Effector CD4-positive, alpha-beta T cell (primary cell): ENCODE data around the gene SNCA.

ENCODE experiments used
- DNase-seq: peaks from one replicate; pipeline ENCODE4 v3.0.0-alpha.2; 2020

Gene SNCA

GRCh38 chr4:89813197-89813596 is 23.8 kb downstream of the SNCA start:
- DNase-seq = no peak

- no peak for DNase-seq
Measured at GRCh38 chr4:89807441-89808140, 29.4 kb downstream of the SNCA start.

- no peak for DNase-seq
Measured at GRCh38 chr4:89805297-89805696, 31.7 kb downstream of the SNCA start.

- no peak for DNase-seq
Measured at GRCh38 chr4:89803915-89804314, 33.0 kb downstream of the SNCA start.

GRCh38 chr4:89803036-89803435 is 33.9 kb downstream of the SNCA start:
- no peak for DNase-seq

DNA sequence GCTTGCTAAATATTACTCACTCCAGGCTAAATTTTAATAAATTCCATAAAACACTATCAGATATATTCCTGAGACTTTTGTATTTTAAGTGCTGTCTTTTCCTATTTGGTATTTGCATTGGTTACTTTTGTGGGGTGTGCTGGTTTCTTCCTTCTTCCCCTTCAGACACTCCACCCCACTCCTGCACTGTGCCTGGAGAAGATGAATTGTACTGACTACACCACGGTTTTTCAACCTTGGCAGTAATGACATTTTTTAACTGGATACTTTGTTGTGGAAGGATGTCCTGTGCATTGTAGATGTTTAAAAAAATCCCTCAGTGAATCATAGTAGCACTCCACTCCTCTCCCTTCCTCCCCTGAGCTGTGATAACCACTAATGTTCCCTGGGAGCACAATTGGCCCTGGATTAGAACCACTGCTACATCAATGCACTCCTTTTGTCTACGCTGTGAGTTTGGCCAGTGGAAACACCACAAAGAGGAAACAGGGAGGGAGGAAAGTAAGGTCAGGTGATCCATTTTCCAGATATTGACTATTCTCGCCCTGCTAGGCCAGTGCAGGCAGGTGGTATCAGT is 36.3 kb downstream of the SNCA start:
- no peak for DNase-seq

- no peak for DNase-seq
Measured at GRCh38 chr4:89800012-89800516, 36.9 kb downstream of the SNCA start.

- DNase-seq = no peak
Measured at GRCh38 chr4:89799071-89799470, 37.9 kb downstream of the SNCA start.

DNA sequence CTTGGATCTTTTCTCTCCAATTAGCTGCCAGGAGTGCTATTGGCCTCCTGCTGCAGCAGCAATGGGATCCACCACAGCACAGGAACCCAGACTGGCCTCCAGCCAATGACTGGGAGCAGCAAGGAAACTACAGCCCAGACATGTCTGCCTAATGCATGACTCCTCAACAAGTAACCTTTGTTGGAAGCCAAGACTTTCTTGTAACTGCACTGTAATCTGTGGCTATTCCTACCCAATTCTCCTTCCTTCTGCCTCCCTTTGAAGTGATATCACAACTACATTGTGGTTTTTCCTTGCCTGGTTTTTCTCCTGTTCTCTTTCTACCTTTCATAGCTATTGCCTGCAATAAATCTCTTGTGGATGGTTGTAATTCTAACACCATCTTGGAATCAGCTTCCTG is 39.8 kb downstream of the SNCA start:
- DNase-seq = no peak

DNA sequence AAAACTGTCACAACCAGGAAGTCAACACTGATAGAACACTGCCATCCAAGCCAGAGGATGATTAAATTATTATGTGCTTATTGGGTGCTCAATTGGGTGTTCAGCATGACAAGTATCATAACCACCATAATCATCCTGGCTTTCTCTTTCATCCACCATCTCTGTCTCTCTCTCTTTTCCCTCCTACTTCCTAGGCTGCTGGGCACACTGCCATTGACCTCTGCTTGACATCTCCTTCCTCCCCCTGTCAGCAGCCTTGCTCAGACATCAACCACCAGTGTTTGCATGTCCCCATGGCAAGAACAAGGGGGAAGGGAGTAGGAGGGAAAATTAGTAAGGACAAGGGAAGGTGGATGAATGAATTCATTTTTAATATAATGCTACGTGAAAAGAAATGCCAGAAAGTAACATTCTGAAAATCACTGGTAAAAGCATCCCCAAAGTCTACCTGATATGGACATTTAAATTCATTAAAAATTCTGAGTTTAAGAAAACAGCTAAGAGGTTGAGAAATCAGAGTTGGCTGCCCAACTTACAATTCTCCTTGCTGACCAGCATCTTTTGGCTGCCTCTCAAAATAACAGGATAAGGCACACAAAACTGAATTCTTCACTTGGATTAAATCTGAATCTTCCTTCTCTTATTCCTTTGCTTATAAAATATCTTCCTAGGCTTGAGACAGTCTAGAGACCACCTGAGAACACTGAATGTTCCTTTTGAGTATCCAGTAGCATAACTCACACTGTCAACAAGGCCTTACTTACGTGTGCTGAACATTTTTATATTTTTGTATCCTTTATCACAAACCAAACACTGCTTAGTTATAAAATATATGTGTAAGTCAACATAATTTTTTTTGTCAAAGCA is 48.5 kb downstream of the SNCA start:
- DNase-seq = no peak

GRCh38 chr4:89784686-89785231 is 52.2 kb downstream of the SNCA start:
- no peak for DNase-seq

GRCh38 chr4:89781321-89781720 is 55.6 kb downstream of the SNCA start:
- no peak for DNase-seq

DNA sequence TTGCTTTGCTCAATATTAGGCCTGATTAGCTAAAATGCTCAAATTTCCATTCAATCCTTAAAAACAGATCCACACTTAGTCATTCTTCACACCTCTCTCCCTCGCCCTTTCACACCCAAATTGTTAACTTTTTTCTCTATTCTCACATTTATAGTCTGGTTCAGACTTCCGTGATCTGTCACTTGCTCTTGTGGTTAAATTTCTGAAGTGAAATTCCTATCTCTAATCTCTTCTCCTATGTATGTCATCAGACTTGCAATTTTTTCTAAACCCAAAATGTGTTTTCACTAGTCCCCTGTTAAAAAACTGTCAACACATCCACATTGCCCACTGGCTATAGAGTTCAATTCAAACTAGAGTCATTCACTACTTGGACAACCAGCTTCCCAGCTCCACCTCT is 63.2 kb downstream of the SNCA start:
- no peak for DNase-seq

DNA sequence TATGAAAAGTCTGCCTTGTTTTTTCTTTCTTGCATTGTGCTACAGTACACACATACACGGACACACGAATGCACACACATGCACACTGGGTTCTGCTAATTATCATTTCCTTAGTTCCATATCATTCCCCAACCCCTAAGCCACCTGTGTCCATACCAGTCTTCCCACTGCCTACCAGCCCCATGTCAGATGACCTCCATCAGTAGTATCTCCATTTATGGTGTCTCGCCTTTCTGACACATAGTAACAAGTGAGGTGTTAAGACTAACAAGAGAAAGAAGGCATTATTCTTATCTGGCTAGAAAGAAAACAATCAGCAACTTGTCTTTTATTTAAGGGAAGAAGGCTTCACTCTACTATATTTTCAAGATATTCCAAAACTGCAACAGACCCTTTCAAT is 67.1 kb downstream of the SNCA start:
- DNase-seq = no peak

- DNase-seq = no peak
Measured at GRCh38 chr4:89767924-89768323, 69.0 kb downstream of the SNCA start.

DNA sequence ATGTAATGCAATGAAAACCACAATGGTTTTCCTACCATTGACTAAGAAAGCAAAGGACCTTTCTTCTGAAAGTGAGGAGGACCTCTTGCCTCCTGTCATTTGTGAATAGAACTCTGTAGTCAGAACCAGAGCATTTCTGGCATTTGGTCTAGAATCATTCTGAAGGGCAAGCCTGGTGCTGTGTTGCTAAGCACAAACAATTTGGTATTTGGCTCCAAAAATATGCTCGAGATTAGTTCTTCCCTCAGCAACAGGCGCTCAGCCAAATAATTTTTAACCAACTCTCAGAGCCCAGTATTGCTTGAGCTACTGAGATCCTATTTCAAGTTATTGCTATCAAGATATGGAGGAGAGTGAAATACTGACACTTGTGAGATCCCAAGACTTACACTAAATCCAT is 71.0 kb downstream of the SNCA start:
- DNase-seq = no peak

DNA sequence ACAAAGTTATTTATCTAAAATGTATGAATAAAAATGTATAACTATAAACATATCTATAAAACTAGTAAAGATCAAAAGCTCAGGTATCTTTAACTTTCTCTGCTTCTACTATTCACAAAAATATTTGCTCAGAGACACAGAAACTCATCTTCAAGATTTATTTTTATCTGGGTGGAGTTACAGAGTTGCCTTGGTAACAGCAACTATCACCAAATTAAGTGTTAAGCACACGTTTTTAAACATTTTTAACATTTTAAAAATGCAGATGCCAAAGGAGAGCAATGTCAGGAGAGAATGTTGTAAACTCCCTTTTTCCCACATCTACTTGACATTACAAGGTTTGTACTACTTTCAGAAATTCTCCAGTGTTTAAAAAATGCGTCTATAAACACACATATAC is 71.4 kb downstream of the SNCA start:
- no peak for DNase-seq

DNA sequence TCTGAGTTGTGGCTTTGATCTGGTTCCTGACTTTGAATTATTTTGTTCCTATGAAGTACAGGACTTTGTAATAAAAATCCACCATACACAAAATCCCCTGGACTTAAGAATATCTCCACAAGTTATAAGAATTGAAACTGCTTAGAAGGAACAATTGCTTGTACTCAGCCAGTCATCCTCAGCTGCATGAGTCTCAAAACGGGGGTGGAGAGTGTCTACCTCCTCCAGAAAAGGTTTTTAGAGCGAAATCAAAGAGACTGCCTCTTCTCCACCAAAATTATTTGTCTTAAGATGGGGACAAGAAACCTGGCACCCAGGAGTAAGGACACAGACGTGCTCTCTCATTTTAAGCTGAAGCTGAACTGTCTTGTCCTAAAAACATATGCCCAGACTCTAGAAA is 74.7 kb downstream of the SNCA start:
- no peak for DNase-seq

DNA sequence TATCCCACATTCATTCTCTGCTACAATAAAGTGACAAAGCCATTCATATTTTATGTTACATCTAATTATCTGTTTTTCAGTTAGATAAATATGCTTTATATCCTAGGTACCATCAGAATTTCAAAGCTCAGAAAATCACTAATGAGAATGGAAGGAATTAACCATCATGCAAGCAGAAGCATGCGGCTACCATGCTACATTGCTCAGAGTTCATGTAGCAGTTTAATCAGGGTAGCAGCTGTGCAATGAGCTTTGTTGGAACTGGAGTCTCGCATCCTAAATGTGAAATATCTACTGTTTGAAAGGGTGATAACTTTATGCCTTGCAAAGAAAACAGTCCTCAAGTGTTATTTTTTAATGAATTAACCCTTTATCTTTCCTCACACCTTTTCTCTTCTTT is 77.5 kb downstream of the SNCA start:
- DNase-seq = no peak

GRCh38 chr4:89757154-89757719 is 79.7 kb downstream of the SNCA start:
- no peak for DNase-seq

DNA sequence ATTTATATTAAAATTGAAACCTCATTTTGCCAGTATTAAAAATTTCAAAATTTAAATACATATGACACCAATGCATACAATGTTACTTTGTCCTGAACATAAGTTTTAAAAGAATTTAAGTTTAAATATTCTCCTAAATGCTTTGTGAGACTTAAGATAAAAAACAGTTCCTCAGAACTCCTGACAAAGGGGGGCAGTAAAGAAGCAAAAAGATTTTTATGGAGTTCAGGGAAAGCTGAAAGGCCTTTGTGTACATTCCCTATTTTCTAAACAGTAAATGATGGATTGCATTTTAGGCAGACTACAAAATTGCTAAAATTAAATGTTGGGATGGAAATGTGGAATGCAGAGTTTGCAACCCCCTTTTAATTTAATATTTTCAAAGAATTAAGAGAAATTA is 81.7 kb downstream of the SNCA start:
- DNase-seq = no peak

GRCh38 chr4:89754531-89754930 is 82.4 kb downstream of the SNCA start:
- no peak for DNase-seq

GRCh38 chr4:89753601-89754066 is 83.3 kb downstream of the SNCA start:
- no peak for DNase-seq
